Psoas muscle (tissue), 8 donors: ENCODE measurements around the gene MRPL21. TPM values are rescaled to one million over a fixed set of nuclear protein-coding genes. Genes with fewer than 3 reads are reported as not detected.
A peak's percentile ranks its signal among the peaks of the same experiment; 100 is the strongest.

Experiments used
- ATAC-seq, 4 donors: fragments of 200-7000 bp; cut with Tn5 transposase; one replicate each; pipeline ENCODE4 v1.9.1; 2020; ENCODE audit warnings: moderate library complexity in 3 of 4, mild to moderate bottlenecking in 2 of 4
- DNase-seq, 2 donors: peaks; one replicate each; pipeline ENCODE4 v3.0.0-alpha.2; 2020
- H3K27ac ChIP-seq: fragments of 200-600 bp; one replicate; pipeline ENCODE4 v1.8.0; 2022
- H3K27me3 ChIP-seq, 3 donors: fragments of 200-600 bp in 1 of 3; one replicate each; pipeline versions ENCODE4 v1.6.1 to v1.8.0; 2013 to 2022; ENCODE audit warnings: low read length in 2 of 3, mild to moderate bottlenecking in 2 of 3, moderate library complexity in 1 of 3; ENCODE audit not compliant: insufficient read depth in 3 of 3
- H3K36me3 ChIP-seq, 2 donors: fragments of 200-600 bp in 1 of 2; one replicate each; pipeline versions ENCODE4 v1.6.1 to v1.8.0; 2013 to 2022; ENCODE audit warnings: low read depth in 1 of 2, mild to moderate bottlenecking in 1 of 2, moderate library complexity in 1 of 2; ENCODE audit not compliant: insufficient read depth in 1 of 2
- H3K4me1 ChIP-seq: fragments of 200-600 bp; one replicate; pipeline ENCODE4 v1.8.0; 2022
- H3K4me3 ChIP-seq: fragments of 200-600 bp; one replicate; pipeline ENCODE4 v1.8.0; 2022; ENCODE audit warnings: mild to moderate bottlenecking
- H3K9me3 ChIP-seq: fragments of 200-600 bp; one replicate; pipeline ENCODE4 v1.8.0; 2022
- WGBS, 3 donors: extraction: QIAGEN DNeasy Blood & Tissue Kit; methylation state at CpG; one replicate each; pipeline versions ENCODE4 v1.1.6 to v1.1.7; 2013; 5-methylcytosine and 5-hydroxymethylcytosine counted together
- intact Hi-C, 2 donors: fragments of 100-400 bp; cut with DNase I; formaldehyde crosslinking; loops; one replicate each; pipeline versions ENCODE4 v1.11.0 to v1.14.2; 2022
- polyA plus RNA-seq, 3 donors: library from polyadenylated mRNA; stranded (reverse); fragments of 200-250 nt; gene quantifications; one replicate each; pipeline ENCODE4 v1.2.3, GENCODE V29; 2013
- total RNA-seq, 4 donors: library from RNA; stranded (reverse); fragmentation: NEBNext Ultra II Directional in 2 of 4; extraction: Animal tissue kit (Norgen Biotek cat#: 25700) in 2 of 4; gene quantifications; one replicate each; pipeline versions ENCODE4 v1.2.1 to v1.2.4, GENCODE V29; 2021 to 2023
- TF ChIP-seq, protein P1 (sequence below): fragments of 200-600 bp; IDR thresholded peaks from one replicate; pipeline ENCODE4 v1.8.0; 2022; ENCODE audit warnings: antibody characterized with exemption
- donor health status: healthy with polysubstance abuse.
- donor health status: DM: no; HTN: no; CAD: no; lungs with moderate emphysema.
- donor health status: Bipolar disorder and iron deficiency.
- donor health status: healthy.
- donor health status: DM: yes; HTN: yes; CAD: no.
- donor health status: DM: no; HTN: no; CAD: no.
- donor health status: DM: no; HTN: no; CAD: no.
- donor health status: DM: yes; HTN: yes; CAD: no.

MRPL21 gene
- total and polyA plus RNA-seq, 7 donors: 59.2 to 181 (median 104) TPM

DNA sequence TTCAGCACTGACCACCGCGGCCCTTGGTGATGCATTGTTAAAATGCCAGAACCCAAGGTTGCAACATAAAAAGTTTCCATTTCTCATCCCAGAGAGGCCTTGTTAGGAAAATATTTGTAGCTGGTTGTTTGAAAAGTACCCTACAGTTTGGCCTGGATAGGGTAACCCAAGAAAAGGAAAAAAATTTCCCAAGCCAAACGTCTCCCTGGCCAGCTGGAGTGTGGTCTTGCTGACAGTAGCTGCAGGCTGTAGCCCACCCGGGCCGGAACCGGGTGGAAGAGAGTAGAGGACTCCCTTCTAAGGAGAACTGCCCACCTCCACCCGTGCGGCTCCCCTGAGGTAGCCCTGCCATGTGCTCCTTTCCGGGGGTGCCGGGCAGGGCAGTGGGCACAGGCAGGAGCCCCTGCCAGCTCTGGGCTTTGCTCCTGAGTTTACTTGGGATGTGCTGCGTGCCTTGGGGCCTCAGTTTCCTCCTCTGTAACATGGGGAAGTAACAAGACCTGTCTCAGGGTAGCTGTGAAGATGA lies 38.5 kb upstream of the MRPL21 start:
- no peak for DNase-seq
- Histone ChIP-seq H3K4me3 (no peak overlapping the region), H3K27ac (peak overlapping the region; percentile 41), H3K9me3 (no peaks in the 10 kb centered on the region), H3K36me3 (peaks cover 2 to 40% of the 10 kb centered on the region in 2 donors), H3K27me3 (no peaks in the 10 kb centered on the region), H3K4me1 (no peaks in the 10 kb centered on the region)
- 63 to 75% (median 65%) methylated on average over 11 of the region's 11 CpGs for WGBS, 3 donors
- ATAC-seq: no peak
- TF ChIP-seq, protein P1, sequence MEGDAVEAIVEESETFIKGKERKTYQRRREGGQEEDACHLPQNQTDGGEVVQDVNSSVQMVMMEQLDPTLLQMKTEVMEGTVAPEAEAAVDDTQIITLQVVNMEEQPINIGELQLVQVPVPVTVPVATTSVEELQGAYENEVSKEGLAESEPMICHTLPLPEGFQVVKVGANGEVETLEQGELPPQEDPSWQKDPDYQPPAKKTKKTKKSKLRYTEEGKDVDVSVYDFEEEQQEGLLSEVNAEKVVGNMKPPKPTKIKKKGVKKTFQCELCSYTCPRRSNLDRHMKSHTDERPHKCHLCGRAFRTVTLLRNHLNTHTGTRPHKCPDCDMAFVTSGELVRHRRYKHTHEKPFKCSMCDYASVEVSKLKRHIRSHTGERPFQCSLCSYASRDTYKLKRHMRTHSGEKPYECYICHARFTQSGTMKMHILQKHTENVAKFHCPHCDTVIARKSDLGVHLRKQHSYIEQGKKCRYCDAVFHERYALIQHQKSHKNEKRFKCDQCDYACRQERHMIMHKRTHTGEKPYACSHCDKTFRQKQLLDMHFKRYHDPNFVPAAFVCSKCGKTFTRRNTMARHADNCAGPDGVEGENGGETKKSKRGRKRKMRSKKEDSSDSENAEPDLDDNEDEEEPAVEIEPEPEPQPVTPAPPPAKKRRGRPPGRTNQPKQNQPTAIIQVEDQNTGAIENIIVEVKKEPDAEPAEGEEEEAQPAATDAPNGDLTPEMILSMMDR: no peak
- intact Hi-C loops: no loop called here

DNA sequence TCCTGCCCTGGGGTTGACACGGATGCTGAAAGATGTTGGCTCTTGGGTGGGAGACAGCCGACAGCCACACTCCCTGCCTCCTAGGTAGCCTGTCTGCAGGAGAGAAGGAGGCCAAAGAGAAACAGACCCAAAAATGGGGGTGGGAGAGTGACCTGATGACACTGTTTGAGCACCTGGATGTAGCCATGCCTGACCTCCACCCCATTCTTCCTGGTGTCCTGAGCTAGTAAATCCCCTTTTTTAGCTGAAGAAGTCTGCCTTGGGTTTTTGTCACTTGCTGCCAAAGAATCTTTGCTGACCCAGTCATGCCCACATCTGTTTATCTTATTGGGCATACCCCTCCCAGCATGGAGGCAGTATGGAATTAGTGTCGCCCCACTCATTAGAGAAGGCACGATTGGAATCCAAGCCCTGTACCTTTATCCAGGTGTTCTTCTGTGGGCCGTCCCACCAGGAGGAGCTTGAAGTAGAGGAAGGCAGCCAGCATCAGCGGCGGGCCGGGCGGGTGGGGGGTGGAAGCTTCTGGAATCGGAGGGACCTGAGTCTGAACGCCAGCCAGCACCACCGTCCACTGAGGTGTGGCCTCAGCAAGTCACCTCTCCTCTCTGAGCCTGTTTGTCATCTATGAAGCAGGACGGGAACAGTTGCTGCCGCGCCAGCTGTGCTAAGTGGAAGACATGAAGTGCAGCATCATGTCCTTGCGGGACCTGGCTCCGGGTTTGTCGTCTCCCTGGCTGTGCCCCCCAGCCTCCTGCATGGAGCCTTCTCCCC lies 37.9 kb upstream of the MRPL21 start:
- TF ChIP-seq, protein P1: no peak

DNA sequence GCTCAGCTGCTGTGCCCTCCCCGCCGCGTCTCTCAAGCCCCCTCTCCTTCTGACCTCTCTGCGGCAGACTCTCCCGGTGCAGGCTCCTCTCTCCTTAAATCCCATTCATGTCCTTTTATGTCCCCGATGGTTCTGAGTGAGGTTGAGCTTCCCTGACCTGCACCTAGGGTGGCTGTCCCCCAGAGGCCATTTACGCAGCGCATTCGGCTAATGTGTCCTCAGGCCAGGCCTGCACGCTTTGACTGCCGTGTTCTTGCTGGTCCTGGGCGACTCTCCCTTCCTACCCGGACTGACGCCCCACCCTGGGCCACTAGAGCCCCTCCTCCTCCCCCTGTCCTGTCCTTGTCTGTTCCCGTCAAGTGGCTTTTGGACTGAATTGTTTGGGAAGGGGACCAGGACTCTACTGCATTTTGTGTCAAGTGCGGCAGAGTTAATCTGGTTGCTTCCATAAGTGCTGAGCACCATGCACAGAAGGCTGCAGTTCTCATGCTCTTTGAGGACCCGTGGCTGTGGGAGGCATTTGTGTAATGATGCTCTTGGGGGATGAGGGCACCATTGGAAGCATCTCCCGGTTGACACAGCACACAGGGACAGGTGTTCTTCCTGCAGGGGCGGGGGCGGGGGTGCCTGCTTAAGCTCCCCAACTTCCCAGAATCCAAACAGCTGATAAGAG lies 37.2 kb upstream of the MRPL21 start:
- H3K4me1 ChIP-seq: no peaks in the 10 kb centered on the region
- H3K9me3 ChIP-seq: no peaks in the 10 kb centered on the region
- no peak overlapping the region for H3K4me3 ChIP-seq
- no peak for DNase-seq
- no peak for ATAC-seq
- intact Hi-C loops: no loop called here
- H3K27ac ChIP-seq: no peak overlapping the region
- TF ChIP-seq, protein P1: no peak
- no peaks in the 10 kb centered on the region for H3K27me3 ChIP-seq
- WGBS, 3 donors: 78 to 87% (median 83%) methylated on average over 20 of the region's 20 CpGs
- H3K36me3 ChIP-seq: peaks cover 7 to 53% of the 10 kb centered on the region in 2 donors

More for the DNA sequence above, 37.9 kb upstream of the MRPL21 start:
- Histone ChIP-seq H3K9me3 (no peaks in the 10 kb centered on the region), H3K4me3 (no peak overlapping the region), H3K4me1 (no peaks in the 10 kb centered on the region), H3K27ac (no peak overlapping the region), H3K36me3 (peaks cover 5 to 46% of the 10 kb centered on the region in 2 donors), H3K27me3 (no peaks in the 10 kb centered on the region)
- ATAC-seq (no peak), DNase-seq (no peak)
- intact Hi-C loops: no loop called here
- WGBS, 3 donors: 79 to 85% (median 84%) methylated on average over 18 of the region's 18 CpGs

DNA sequence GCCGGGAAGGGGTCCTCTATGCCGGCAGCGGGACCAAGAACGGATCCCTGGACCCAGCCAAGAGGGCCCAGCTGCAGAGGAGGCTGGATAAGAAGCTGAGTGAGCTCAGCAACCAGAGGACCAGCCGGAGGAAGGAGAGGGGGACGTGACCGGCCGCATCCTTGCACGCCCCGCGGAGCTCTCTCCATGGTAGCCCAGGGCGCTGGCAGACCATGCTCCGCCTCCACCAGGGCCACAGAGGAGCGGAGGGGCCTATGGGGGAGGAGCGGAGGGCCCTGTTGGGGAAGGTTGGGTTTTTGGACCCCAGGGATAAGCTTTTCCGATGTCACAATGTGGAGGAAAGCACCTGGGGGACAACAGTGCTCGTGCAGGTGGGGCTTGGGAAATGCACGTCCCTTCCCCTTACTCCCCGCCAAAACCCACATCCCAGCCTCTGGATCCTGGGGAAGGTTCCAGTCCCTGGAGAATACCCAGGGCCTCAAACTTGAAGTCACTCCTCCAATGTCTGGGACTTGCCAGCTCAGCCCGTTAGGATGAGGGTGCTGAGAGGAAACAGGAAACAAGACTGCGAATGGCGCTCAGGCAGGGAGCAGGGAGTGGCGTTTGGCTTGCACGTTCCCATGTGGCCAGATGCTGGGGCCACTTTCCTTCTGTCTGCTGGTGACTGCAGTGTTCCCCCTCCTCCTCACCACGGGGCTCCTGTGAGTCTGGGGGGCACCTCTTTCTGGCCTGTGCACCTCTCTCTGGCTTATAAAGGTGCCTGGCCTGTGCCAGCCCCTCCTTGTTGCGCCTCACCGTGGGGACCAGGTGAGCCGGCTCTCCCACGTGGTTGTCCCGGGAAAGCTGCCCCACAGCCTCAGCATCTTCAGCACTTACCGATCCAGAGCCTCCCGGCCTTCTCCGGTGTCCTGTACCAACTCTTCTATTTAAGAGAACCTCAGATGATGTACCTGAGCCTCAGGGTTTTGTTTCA lies 36.2 kb upstream of the MRPL21 start:
- ATAC-seq: no peak
- Histone ChIP-seq H3K27ac (no peak overlapping the region), H3K36me3 (peaks cover 7 to 63% of the 10 kb centered on the region in 2 donors), H3K4me1 (no peaks in the 10 kb centered on the region), H3K27me3 (no peaks in the 10 kb centered on the region), H3K4me3 (no peak overlapping the region), H3K9me3 (no peaks in the 10 kb centered on the region)
- WGBS, 3 donors: 83 to 85% (median 85%) methylated on average over 32 to 33 of the region's 33 CpGs
- intact Hi-C loops: no loop called here
- no peak for DNase-seq
- TF ChIP-seq, protein P1: no peak
